RWPE2 (cell line): Measurements from ENCODE around the gene CLMP.
"Not testable (repeated sequence)": the region's sequence is repeated elsewhere in the genome, so short reads cannot be mapped to it uniquely, and the experiment has no call there.

Experiments
- ATAC-seq: fragments of 200-7000 bp; cut with Tn5 transposase; 3 replicates; pipeline ENCODE4 v1.9.1; 2021; ENCODE audit warnings: low read depth
- DNase-seq: peaks from one replicate; pipeline ENCODE4 v3.0.0-alpha.2; 2020; ENCODE audit warnings: low spot score
- H3K27ac ChIP-seq: fragments of 450-650 bp; 2 replicates; pipeline ENCODE4 v1.5.1; 2017; ENCODE audit warnings: mild to moderate bottlenecking; ENCODE audit not compliant: poor library complexity, severe bottlenecking
- H3K27me3 ChIP-seq: fragments of 250-450 bp; sonication (Bioruptor Pico); 2 replicates; pipeline ENCODE4 v1.5.1; 2021; ENCODE audit warnings: mild to moderate bottlenecking, moderate library complexity; ENCODE audit not compliant: insufficient read depth, poor library complexity, severe bottlenecking
- H3K36me3 ChIP-seq: fragments of 250-450 bp; sonication (Bioruptor Pico); 2 replicates; pipeline ENCODE4 v1.5.1; 2020; ENCODE audit warnings: low read depth, mild to moderate bottlenecking, moderate library complexity
- H3K4me1 ChIP-seq: fragments of 250-450 bp; sonication (Bioruptor Pico); 2 replicates; pipeline ENCODE4 v1.5.1; 2021; ENCODE audit warnings: mild to moderate bottlenecking, moderate library complexity; ENCODE audit not compliant: insufficient read depth, poor library complexity, severe bottlenecking
- H3K4me3 ChIP-seq: fragments of 250-450 bp; sonication (Bioruptor Pico); 2 replicates; pipeline ENCODE4 v1.5.1; 2021; ENCODE audit warnings: mild to moderate bottlenecking, moderate library complexity; ENCODE audit not compliant: severe bottlenecking
- H3K9me3 ChIP-seq: fragments of 250-450 bp; sonication (Bioruptor Pico); 2 replicates; pipeline ENCODE4 v1.5.1; 2021; ENCODE audit warnings: mild to moderate bottlenecking, moderate library complexity; ENCODE audit not compliant: severe bottlenecking
- TF ChIP-seq, protein P1 (sequence below): fragments of 450-650 bp; IDR thresholded peaks from one replicate; pipeline ENCODE4 v1.5.1; 2017; ENCODE audit warnings: mild to moderate bottlenecking, moderate library complexity; ENCODE audit not compliant: poor library complexity, severe bottlenecking

CLMP gene

DNA sequence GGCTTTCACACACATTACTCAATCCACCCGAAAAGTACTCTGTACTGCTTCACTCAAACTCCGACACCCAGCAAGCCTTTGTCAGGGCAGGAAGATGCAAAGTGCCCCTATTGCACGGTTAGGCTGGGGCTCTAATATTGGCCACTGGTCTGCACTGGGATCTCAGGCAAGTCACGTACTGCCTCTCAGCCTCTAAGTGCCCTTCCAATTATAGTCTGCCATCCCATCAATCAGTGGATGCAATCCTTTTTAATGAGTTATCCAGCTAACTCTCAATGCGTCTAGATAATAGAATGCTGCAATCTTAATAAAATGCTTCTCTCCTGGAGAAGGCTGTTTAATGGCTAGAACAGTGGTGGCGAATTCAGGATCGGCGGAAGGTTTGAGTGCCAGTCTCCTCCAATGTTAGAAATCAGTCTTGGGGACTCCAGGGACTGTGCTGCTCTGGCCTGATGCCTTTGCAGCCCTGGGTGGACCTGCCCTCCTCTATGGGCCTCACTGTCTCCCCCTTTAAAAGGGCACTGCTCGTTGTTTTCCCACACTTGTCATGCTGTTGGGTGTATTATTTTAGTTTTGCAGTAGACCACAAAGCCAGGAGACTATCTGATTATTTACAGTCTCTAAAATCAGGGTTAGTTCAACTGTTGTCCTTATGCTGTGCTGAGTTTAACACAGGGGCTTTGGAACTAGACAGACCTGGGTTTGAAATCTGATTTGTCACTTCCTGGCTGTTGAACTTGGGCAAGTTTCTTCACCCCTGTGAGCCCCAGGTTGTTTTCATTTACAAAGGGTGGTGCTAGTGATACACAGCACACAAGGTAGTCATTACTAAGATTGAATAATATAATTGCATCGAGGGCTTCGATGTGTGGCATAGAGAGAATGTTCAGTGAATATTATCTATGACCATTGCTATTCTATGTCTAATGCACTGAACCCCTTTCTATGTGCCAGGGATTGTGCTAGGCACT lies 36.7 kb downstream of the CLMP start:
- Histone ChIP-seq H3K27me3 (no peaks in the 10 kb centered on the region), H3K9me3 (no peaks in the 10 kb centered on the region), H3K27ac (peak overlapping the region; percentile 21), H3K4me1 (peaks cover 22% of the 10 kb centered on the region), H3K4me3 (no peak overlapping the region), H3K36me3 (peaks cover 5% of the 10 kb centered on the region; the same call in 1 of the 2 replicates)
- ATAC-seq (peak; percentile 76), DNase-seq (no peak)
- TF ChIP-seq, protein P1, sequence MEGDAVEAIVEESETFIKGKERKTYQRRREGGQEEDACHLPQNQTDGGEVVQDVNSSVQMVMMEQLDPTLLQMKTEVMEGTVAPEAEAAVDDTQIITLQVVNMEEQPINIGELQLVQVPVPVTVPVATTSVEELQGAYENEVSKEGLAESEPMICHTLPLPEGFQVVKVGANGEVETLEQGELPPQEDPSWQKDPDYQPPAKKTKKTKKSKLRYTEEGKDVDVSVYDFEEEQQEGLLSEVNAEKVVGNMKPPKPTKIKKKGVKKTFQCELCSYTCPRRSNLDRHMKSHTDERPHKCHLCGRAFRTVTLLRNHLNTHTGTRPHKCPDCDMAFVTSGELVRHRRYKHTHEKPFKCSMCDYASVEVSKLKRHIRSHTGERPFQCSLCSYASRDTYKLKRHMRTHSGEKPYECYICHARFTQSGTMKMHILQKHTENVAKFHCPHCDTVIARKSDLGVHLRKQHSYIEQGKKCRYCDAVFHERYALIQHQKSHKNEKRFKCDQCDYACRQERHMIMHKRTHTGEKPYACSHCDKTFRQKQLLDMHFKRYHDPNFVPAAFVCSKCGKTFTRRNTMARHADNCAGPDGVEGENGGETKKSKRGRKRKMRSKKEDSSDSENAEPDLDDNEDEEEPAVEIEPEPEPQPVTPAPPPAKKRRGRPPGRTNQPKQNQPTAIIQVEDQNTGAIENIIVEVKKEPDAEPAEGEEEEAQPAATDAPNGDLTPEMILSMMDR = peak; percentile 9

DNA sequence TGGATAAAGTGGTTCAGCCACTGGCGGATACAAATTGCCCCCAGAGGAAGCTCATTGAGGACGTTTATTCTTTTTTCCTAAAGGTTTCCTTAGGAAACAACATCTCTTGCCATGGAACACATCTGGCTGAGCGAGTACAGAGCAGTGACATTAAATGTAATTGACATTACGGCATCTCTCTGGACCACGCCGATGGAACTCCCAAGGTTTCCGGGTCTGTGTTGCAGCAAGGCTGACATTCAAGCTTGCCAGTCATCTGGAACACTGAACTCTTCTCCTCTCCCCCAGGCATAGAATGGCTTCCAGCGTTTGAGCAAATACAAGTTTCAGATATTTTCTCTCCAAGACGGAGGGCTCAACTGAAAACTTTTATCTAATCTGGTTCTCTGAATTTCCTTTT lies 42.1 kb downstream of the CLMP start:
- no peak overlapping the region for H3K4me3 ChIP-seq
- no peaks in the 10 kb centered on the region for H3K9me3 ChIP-seq
- H3K4me1 ChIP-seq = no peaks in the 10 kb centered on the region
- no peak for DNase-seq
- H3K27ac ChIP-seq = no peak overlapping the region
- H3K36me3 ChIP-seq = peaks cover 8% of the 10 kb centered on the region
- TF ChIP-seq, protein P1 = no peak
- no peaks in the 10 kb centered on the region for H3K27me3 ChIP-seq
- no peak for ATAC-seq

DNA sequence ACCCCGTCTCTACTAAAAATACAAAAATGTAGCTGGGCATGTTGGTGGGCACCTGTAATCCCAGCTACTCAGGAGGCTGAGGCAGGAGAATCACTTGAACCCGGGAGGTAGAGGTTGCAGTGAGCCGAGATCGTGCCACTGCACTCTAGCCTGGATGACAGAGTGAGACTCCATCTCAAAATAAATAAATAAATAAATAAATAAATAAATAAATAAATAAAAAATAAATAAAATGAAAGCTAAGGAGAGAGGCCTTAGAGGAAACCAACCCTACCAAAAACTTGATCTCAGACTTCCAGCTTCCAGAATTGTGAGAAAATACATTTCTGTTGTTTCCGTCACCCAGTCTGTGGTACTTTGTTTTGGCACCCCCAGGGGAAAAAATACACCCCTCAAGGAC lies 42.7 kb downstream of the CLMP start:
- DNase-seq, H3K27me3 ChIP-seq, H3K36me3 ChIP-seq, ATAC-seq, H3K9me3 ChIP-seq, H3K4me3 ChIP-seq, H3K27ac ChIP-seq, H3K4me1 ChIP-seq: not testable (repeated sequence)

DNA sequence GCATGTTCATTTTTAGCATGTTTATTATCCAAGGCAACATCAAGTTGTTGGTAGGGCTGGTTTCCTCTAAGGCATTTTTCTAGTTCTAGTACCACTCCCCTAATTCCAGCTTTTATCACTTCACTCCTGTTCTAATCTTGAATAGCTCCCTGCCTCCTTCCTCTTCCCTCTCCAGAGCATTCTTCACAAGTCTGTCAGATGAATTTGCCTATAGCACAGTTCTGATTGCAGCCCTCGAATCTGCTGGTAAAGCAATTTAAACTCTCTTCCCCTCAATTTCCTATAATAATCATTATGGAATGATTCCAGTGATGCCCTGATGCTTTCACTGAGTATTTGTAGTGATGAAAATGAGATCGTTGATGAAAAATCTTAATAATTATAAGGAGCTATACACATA lies 43.3 kb downstream of the CLMP start:
- TF ChIP-seq, protein P1 = no peak
- H3K4me1 ChIP-seq = no peaks in the 10 kb centered on the region
- H3K27me3 ChIP-seq = no peaks in the 10 kb centered on the region
- DNase-seq (no peak), ATAC-seq (no peak)
- peaks cover 8% of the 10 kb centered on the region for H3K36me3 ChIP-seq
- no peaks in the 10 kb centered on the region for H3K9me3 ChIP-seq
- no peak overlapping the region for H3K27ac ChIP-seq
- no peak overlapping the region for H3K4me3 ChIP-seq

DNA sequence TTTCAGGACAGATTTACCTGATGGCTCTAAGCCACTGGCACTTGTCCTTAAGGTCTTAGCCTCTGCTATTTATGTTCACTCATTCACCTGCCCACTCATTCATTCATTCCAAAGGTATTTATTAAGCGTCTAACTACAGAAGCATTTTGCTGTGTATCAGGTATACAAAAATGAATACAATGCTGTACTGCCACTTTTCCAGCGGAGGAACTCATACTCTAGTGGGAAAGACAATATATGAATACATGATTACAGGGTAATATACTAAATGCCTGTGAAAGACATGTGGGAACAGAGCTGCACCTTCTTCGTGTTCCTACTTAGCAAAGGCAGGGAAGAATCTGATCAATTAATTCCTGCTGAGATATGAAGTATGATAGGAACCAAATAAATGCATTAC lies 43.7 kb downstream of the CLMP start:
- no peak overlapping the region for H3K4me3 ChIP-seq
- TF ChIP-seq, protein P1 = no peak
- H3K27ac ChIP-seq = no peak overlapping the region
- no peaks in the 10 kb centered on the region for H3K9me3 ChIP-seq
- no peaks in the 10 kb centered on the region for H3K27me3 ChIP-seq
- no peaks in the 10 kb centered on the region for H3K4me1 ChIP-seq
- DNase-seq (no peak), ATAC-seq (no peak)
- peaks cover 8% of the 10 kb centered on the region for H3K36me3 ChIP-seq
